Measurements from ENCODE around the gene ZSWIM4. TPM values are rescaled to one million over a fixed set of nuclear protein-coding genes. Genes with fewer than 3 reads are reported as not detected.

The ZSWIM4 gene
- total RNA-seq, 1 donor = 12.1 TPM

GRCh38 chr19:13808856-13809255 lies 13.6 kb downstream of the ZSWIM4 start:
- H3K4me3 ChIP-seq (ENCODE audit: low read depth, low read length) = no peak overlapping the region
- DNase-seq (ENCODE audit: low read depth) = no peak
- no peak for TF ChIP-seq CTCF (IDR thresholded peaks at IDR 0.05; ENCODE audit: insufficient read depth, low read depth, low read length)

- TF ChIP-seq CTCF (IDR thresholded peaks at IDR 0.05; ENCODE audit: insufficient read depth, low read depth, low read length) = no peak
- DNase-seq (ENCODE audit: low read depth) = no peak
- no peak overlapping the region for H3K4me3 ChIP-seq (ENCODE audit: low read depth, low read length)
Observed at GRCh38 chr19:13812544-13812943, 17.3 kb downstream of the ZSWIM4 start.

- DNase-seq (ENCODE audit: low read depth) = no peak
- TF ChIP-seq CTCF (IDR thresholded peaks at IDR 0.05; ENCODE audit: insufficient read depth, low read depth, low read length) = no peak
- no peak overlapping the region for H3K4me3 ChIP-seq (ENCODE audit: low read depth, low read length)
Observed at GRCh38 chr19:13813147-13813546, 17.9 kb downstream of the ZSWIM4 start.

GRCh38 chr19:13814550-13814949 lies 19.3 kb downstream of the ZSWIM4 start:
- no peak for TF ChIP-seq CTCF (IDR thresholded peaks at IDR 0.05; ENCODE audit: insufficient read depth, low read depth, low read length)
- no peak overlapping the region for H3K4me3 ChIP-seq (ENCODE audit: low read depth, low read length)
- no peak for DNase-seq (ENCODE audit: low read depth)

GRCh38 chr19:13817018-13817614 lies 21.9 kb downstream of the ZSWIM4 start:
- no peak for DNase-seq (ENCODE audit: low read depth)
- TF ChIP-seq CTCF (IDR thresholded peaks at IDR 0.05; ENCODE audit: insufficient read depth, low read depth, low read length) = no peak
- no peak overlapping the region for H3K4me3 ChIP-seq (ENCODE audit: low read depth, low read length)

GRCh38 chr19:13817615-13818371 lies 22.6 kb downstream of the ZSWIM4 start:
- no peak for DNase-seq (ENCODE audit: low read depth)
- no peak for TF ChIP-seq CTCF (IDR thresholded peaks at IDR 0.05; ENCODE audit: insufficient read depth, low read depth, low read length)
- H3K4me3 ChIP-seq (ENCODE audit: low read depth, low read length) = no peak overlapping the region
